ENCODE results near the gene HPSE2. TPM values are rescaled to one million over a fixed set of nuclear protein-coding genes. Genes with fewer than 3 reads are reported as not detected.

The HPSE2 gene
- total RNA-seq, 1 donor from 2014 or later = not detected

DNA sequence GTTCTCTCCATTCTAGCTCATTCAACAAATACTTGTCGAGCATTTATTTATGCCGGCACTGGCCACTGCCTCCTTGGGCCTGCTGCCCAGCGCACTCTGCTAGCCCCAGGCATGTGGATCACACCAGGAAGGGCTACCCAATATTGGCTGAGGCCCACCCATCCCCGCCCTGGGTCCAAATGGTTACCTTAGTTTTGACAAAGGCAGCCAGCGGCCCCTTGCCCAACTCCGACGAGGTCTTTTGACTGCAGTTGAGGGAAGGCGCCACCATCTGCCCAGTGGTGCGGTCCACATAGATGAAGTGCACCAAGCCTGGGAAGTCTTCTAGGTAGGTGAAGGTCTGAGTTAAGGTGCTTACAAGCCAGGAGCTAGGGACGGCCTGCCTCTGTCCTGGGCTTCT, 813.5 kb downstream of the HPSE2 start:
- intact Hi-C loops (cut with DNase I) = no loop called here

DNA sequence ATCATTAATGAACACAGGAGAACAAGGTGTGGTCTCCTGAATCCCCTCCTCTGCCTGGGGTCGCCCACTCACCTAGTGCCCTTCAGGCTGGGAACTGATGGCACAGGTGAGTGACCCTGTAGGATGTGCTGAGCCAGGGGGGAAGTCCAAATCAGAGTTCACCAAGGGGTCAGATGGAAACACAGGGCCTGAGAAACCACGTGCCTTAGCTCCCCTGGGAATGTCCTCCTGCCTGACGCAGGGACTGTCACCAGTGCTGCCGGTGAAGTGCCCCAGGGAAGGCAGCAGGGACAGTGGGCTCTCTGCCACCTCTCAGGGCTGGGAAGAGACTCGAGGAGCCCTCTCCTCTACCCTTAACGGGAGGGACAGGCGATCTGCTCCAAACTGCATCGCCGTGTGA, 814.9 kb downstream of the HPSE2 start:
- Histone ChIP-seq H3K36me3 (peaks cover 48 to 67% of the 10 kb centered on the region in 2 donors), H3K4me1 (no peaks in the 10 kb centered on the region), H3K9me3 (no peaks in the 10 kb centered on the region), H3K4me3 (no peak overlapping the region), H3K27ac (no peak overlapping the region), H3K27me3 (no peaks in the 10 kb centered on the region)
- peak in 1 of 2 donors; percentile 52 for DNase-seq (ENCODE audit: low spot score in 2 of 2)
- intact Hi-C loops (cut with DNase I) = no loop called here
- TF ChIP-seq, protein P1, sequence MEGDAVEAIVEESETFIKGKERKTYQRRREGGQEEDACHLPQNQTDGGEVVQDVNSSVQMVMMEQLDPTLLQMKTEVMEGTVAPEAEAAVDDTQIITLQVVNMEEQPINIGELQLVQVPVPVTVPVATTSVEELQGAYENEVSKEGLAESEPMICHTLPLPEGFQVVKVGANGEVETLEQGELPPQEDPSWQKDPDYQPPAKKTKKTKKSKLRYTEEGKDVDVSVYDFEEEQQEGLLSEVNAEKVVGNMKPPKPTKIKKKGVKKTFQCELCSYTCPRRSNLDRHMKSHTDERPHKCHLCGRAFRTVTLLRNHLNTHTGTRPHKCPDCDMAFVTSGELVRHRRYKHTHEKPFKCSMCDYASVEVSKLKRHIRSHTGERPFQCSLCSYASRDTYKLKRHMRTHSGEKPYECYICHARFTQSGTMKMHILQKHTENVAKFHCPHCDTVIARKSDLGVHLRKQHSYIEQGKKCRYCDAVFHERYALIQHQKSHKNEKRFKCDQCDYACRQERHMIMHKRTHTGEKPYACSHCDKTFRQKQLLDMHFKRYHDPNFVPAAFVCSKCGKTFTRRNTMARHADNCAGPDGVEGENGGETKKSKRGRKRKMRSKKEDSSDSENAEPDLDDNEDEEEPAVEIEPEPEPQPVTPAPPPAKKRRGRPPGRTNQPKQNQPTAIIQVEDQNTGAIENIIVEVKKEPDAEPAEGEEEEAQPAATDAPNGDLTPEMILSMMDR (IDR thresholded peaks at IDR 0.05) = no peak

More for the DNA sequence above, 813.5 kb downstream of the HPSE2 start:
- peak in 1 of 2 donors; percentile 56 for DNase-seq (ENCODE audit: low spot score in 2 of 2)
- no peaks in the 10 kb centered on the region for H3K9me3 ChIP-seq
- no peak overlapping the region for H3K4me3 ChIP-seq
- H3K27me3 ChIP-seq = no peaks in the 10 kb centered on the region
- TF ChIP-seq, protein P1 (IDR thresholded peaks at IDR 0.05) = no peak
- peaks cover 51 to 77% of the 10 kb centered on the region in 2 donors for H3K36me3 ChIP-seq
- H3K4me1 ChIP-seq = no peaks in the 10 kb centered on the region
- no peak overlapping the region for H3K27ac ChIP-seq

DNA sequence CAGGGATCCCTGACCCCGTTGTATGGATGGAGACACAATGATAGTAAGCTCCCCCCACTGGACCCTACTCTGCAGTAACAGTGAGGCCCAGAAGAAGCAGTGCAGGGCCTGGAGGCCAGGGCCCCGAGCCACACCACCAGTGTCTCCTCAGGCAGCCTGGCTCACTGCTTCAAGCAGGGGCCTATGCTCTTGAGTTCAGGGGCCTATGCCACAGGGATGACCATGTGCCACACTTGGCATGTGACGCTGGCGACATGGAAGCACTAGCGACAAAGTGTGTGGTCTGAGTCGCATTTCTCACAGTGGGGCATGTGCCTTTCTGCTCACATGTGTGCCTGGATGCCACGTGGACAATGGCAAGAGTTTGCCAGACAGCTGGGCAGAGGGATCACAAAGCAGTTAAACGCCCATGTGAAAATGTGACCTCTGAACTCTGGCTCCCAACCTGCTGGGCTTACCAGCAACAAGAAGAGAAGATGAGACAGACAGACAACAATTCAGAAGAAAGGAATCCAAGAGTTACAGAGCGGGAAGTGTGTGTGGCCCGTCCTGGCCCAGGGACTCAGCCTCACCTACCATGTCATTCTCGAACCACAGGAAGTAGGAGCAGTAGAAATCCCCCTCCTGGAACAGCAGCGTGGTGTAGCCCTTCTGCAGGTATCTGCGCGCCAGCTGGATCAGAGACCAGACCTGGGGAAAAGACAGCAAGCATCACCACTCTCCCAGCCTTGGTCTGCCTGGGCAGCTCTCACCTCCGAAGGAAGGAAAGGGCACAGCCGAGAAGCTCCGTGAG, 816.0 kb downstream of the HPSE2 start:
- Histone ChIP-seq H3K27me3 (no peaks in the 10 kb centered on the region), H3K9me3 (no peaks in the 10 kb centered on the region), H3K4me1 (peaks cover 3 to 4% of the 10 kb centered on the region in 2 donors), H3K4me3 (no peak overlapping the region), H3K36me3 (peaks cover 40 to 56% of the 10 kb centered on the region in 2 donors), H3K27ac (no peak overlapping the region)
- TF ChIP-seq, protein P1 (IDR thresholded peaks at IDR 0.05) = no peak
- intact Hi-C loops (cut with DNase I) = loop anchor here (5.0 kb wide), 1 partner anchor 157 kb away; no protein-coding TSS in a partner anchor
- DNase-seq (ENCODE audit: low spot score in 2 of 2) = peak in 1 of 2 donors; percentile 59

DNA sequence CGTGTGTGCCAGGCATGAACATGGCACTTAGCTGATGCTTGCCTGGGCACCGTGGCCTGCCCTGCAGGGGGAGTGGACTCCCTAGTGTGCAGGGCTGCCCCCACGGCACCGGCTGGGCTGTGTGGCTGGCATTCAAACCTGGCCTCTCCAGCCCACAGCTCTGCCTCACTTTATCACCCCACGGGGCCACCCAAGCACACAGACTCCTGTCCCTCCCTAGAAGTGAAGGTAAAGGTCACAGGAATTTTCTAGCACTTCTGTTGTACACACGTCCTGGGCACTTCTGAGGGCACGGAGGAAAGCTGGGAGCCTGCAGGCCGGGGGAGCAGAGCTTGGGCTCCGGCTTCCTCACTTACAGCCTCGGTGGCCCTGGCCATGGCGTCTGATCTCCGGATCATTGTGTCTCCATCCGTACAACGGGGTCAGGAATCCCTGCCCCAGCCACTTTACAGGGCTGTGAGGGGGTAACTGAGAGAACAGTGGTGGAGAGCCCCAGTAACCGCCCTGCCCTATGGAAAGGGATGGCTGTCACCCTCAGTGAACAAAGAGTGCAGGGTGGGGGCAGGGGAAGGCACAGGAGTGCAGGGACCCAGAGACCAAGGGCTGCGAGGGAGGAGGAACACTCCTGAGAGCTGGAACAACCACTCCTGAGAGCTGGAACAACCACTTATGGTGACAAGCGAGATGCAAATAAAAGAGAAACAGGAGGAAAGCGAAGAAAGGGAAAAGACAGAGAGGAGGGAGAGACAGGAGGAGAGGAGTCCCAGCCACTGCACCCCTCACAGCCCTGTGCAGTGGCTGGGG, 816.8 kb downstream of the HPSE2 start:
- peaks cover 40 to 48% of the 10 kb centered on the region in 2 donors for H3K36me3 ChIP-seq
- no peak overlapping the region for H3K4me3 ChIP-seq
- H3K27me3 ChIP-seq = no peaks in the 10 kb centered on the region
- no peak overlapping the region for H3K27ac ChIP-seq
- TF ChIP-seq, protein P1 (IDR thresholded peaks at IDR 0.05) = no peak
- peaks cover 3 to 7% of the 10 kb centered on the region in 2 donors for H3K4me1 ChIP-seq
- no peak for DNase-seq (ENCODE audit: low spot score in 2 of 2)
- intact Hi-C loops (cut with DNase I) = loop anchor here (5.0 kb wide), 1 partner anchor 157 kb away; no protein-coding TSS in a partner anchor
- H3K9me3 ChIP-seq = no peaks in the 10 kb centered on the region

DNA sequence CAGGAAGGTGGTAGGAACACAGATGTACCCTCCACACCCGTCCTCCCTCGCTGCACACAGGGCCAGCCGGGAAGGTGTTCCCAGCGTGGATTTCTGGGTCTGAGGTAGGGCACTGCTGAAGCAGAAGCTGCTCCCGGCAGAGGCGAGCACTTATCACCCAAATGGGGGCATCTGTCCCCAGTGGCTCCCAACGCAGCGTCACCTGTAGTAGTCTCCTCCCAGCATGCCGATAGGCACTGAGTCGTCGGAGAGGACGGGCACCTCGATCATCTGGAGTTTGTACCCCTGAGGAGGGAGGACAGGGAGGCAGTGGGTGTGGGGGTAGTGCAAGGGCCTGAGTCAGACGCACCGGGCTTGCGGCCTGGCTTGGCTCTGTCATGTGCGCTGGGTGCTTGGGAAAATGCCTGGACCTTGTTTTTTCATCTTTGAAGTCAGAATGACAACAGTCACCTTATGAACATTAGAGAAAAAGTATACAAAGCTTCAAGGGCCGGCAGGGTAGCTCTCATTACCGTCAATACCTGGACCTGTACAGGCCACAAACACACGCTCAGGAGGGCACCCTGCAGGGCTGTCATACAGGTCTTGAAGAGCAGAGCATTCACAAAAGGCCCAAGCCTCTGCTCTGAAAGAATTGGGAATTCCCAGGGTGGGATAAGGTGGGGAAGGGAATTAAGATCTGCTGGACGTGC, 817.5 kb downstream of the HPSE2 start:
- TF ChIP-seq, protein P1 (IDR thresholded peaks at IDR 0.05) = no peak

More for the DNA sequence above, 817.5 kb downstream of the HPSE2 start:
- Histone ChIP-seq H3K27ac (no peak overlapping the region), H3K4me1 (peaks cover 3 to 7% of the 10 kb centered on the region in 2 donors), H3K36me3 (peaks cover 36 to 42% of the 10 kb centered on the region in 2 donors), H3K4me3 (no peak overlapping the region), H3K27me3 (no peaks in the 10 kb centered on the region), H3K9me3 (no peaks in the 10 kb centered on the region)
- intact Hi-C loops (cut with DNase I) = loop anchor here (5.0 kb wide), 1 partner anchor 156 kb away; no protein-coding TSS in a partner anchor
- peak in 1 of 2 donors; percentile 61 for DNase-seq (ENCODE audit: low spot score in 2 of 2)
